Liver (tissue), 9 donors: ENCODE data around the gene RIMBP2. TPM values are rescaled to one million over a fixed set of nuclear protein-coding genes. Genes with fewer than 3 reads are reported as not detected.

Experiments
- DNase-seq: peaks from one replicate; pipeline ENCODE4 v3.0.0-alpha.2; 2017; ENCODE audit warnings: low spot score
- H3K27ac ChIP-seq, 2 donors: one replicate each; pipeline ENCODE4 v1.7.0; 2013; ENCODE audit warnings: inconsistent platforms in 2 of 2, low read length in 2 of 2, control low read depth in 1 of 2, low read depth in 1 of 2, mild to moderate bottlenecking in 1 of 2
- H3K27me3 ChIP-seq, 4 donors: one replicate each; pipeline versions ENCODE4 v1.6.1 to v1.7.0; 2013; ENCODE audit warnings: low read length in 3 of 4, inconsistent platforms in 1 of 4, mild to moderate bottlenecking in 1 of 4, moderate library complexity in 1 of 4; ENCODE audit not compliant: control insufficient read depth in 4 of 4, insufficient read depth in 4 of 4
- H3K36me3 ChIP-seq, 4 donors: one replicate each; pipeline versions ENCODE4 v1.6.1 to v1.7.0; 2013; ENCODE audit warnings: low read length in 3 of 4, mild to moderate bottlenecking in 3 of 4, low read depth in 1 of 4, moderate library complexity in 1 of 4; ENCODE audit not compliant: control insufficient read depth in 4 of 4, insufficient read depth in 3 of 4
- H3K4me1 ChIP-seq, 4 donors: one replicate each; pipeline versions ENCODE4 v1.6.1 to v1.7.0; 2013; ENCODE audit warnings: low read length in 3 of 4, mild to moderate bottlenecking in 3 of 4, moderate library complexity in 1 of 4; ENCODE audit not compliant: control insufficient read depth in 4 of 4, insufficient read depth in 4 of 4
- H3K4me3 ChIP-seq, 3 donors: one replicate each; pipeline versions ENCODE4 v1.6.1 to v1.7.0; 2013; ENCODE audit warnings: low read length in 3 of 3, control low read depth in 1 of 3, low read depth in 1 of 3, mild to moderate bottlenecking in 1 of 3
- H3K9ac ChIP-seq, 2 donors: one replicate each; pipeline ENCODE4 v1.7.0; 2013; ENCODE audit warnings: low read length in 2 of 2, mild to moderate bottlenecking in 2 of 2, moderate library complexity in 2 of 2, control low read depth in 1 of 2, low read depth in 1 of 2
- H3K9me3 ChIP-seq, 4 donors: one replicate each; pipeline versions ENCODE4 v1.6.1 to v1.7.0; 2013; ENCODE audit warnings: low read length in 3 of 4; ENCODE audit not compliant: control insufficient read depth in 4 of 4
- EGR1 ChIP-seq, 2 donors: IDR thresholded peaks; 2 replicates each; pipeline ENCODE4 v1.6.1; 2016 to 2018; ENCODE audit warnings: antibody characterized with exemption in 2 of 2, low read depth in 2 of 2
- FOXA1 ChIP-seq: IDR thresholded peaks from 2 replicates; pipeline ENCODE4 v1.6.1; 2016; ENCODE audit warnings: antibody characterized with exemption
- FOXA2 ChIP-seq: IDR thresholded peaks from 2 replicates; pipeline ENCODE4 v1.6.1; 2016; ENCODE audit warnings: antibody characterized with exemption
- GABPA ChIP-seq, 2 donors: IDR thresholded peaks in 1 of 2; conservative IDR thresholded peaks in 1 of 2; 2 replicates each; pipeline ENCODE4 v1.6.1; 2016; ENCODE audit warnings: antibody characterized with exemption in 2 of 2, mild to moderate bottlenecking in 1 of 2, moderate library complexity in 1 of 2
- HNF4A ChIP-seq, 2 donors: conservative IDR thresholded peaks; 2 replicates each; pipeline ENCODE4 v1.6.1; 2016; ENCODE audit warnings: antibody characterized with exemption in 2 of 2, mild to moderate bottlenecking in 2 of 2
- HNF4G ChIP-seq: IDR thresholded peaks from 2 replicates; pipeline ENCODE4 v1.6.1; 2016; ENCODE audit warnings: antibody characterized with exemption
- JUND ChIP-seq, 2 donors: IDR thresholded peaks; 2 replicates each; pipeline ENCODE4 v1.6.1; 2016; ENCODE audit warnings: antibody characterized with exemption in 2 of 2
- MAX ChIP-seq: IDR thresholded peaks from 2 replicates; pipeline ENCODE4 v1.6.1; 2016; ENCODE audit warnings: antibody characterized with exemption
- NR2F2 ChIP-seq: IDR thresholded peaks from 2 replicates; pipeline ENCODE4 v1.6.1; 2016; ENCODE audit warnings: antibody characterized with exemption
- RAD21 ChIP-seq, 2 donors: IDR thresholded peaks; 2 replicates each; pipeline ENCODE4 v1.6.1; 2016; ENCODE audit warnings: antibody characterized with exemption in 2 of 2, mild to moderate bottlenecking in 2 of 2
- RXRA ChIP-seq, 2 donors: IDR thresholded peaks; 2 replicates each; pipeline ENCODE4 v1.6.1; 2017 to 2018; ENCODE audit warnings: antibody characterized with exemption in 2 of 2, mild to moderate bottlenecking in 1 of 2
- SP1 ChIP-seq: IDR thresholded peaks from 2 replicates; pipeline ENCODE4 v1.6.1; 2018; ENCODE audit warnings: antibody characterized with exemption, mild to moderate bottlenecking
- TAF1 ChIP-seq: conservative IDR thresholded peaks from 2 replicates; pipeline ENCODE4 v1.6.1; 2016; ENCODE audit warnings: antibody characterized with exemption, mild to moderate bottlenecking
- YY1 ChIP-seq: IDR thresholded peaks from 2 replicates; pipeline ENCODE4 v1.6.1; 2016; ENCODE audit warnings: antibody characterized with exemption, mild to moderate bottlenecking
- ZBTB33 ChIP-seq: IDR thresholded peaks from 2 replicates; pipeline ENCODE4 v1.6.1; 2016; ENCODE audit warnings: antibody characterized with exemption
- WGBS: extraction: QIAGEN DNeasy Blood & Tissue Kit; methylation state at CpG from one replicate; pipeline ENCODE4 v1.1.7; 2013; 5-methylcytosine and 5-hydroxymethylcytosine counted together
- polyA plus RNA-seq, 2 donors: library from polyadenylated mRNA; stranded (reverse) in 1 of 2; unstranded in 1 of 2; fragments of 200-250 nt in 1 of 2; fragments of >200 nt in 1 of 2; fragmentation: Nextera tagmentation in 1 of 2; extraction: Ambion mirVana in 1 of 2; gene quantifications; one replicate each; pipeline versions ENCODE4 v1.2.1 to v1.2.3, GENCODE V29; 2013 to 2015
- total RNA-seq, 2 donors: library from RNA; depleted of rRNA; stranded (reverse); fragments of >200 nt; gene quantifications; one replicate each; pipeline ENCODE4 v1.2.3, GENCODE V29; 2014
- TF ChIP-seq, protein P1 (sequence below): IDR thresholded peaks from 2 replicates; pipeline ENCODE4 v1.6.1; 2016; ENCODE audit warnings: antibody characterized with exemption
- TF ChIP-seq, protein P2 (sequence below): IDR thresholded peaks from 2 replicates; pipeline ENCODE4 v1.6.1; 2016; ENCODE audit warnings: antibody characterized with exemption, mild to moderate bottlenecking
- TF ChIP-seq, protein P3 (sequence below): fragments of 150-350 bp; IDR thresholded peaks from 2 replicates; pipeline ENCODE4 v1.5.1; 2017; ENCODE audit warnings: improper control_type of control experiment, low read depth, low read length; ENCODE audit not compliant: missing input control
- donor health status: healthy.
- donor health status: healthy.
- donor health status: healthy.
- donor health status: healthy.
- donor health status: healthy.

Gene RIMBP2
- total and polyA plus RNA-seq, 4 donors: 0.01 to 0.17 (median 0.09) TPM; not detected in 1

DNA sequence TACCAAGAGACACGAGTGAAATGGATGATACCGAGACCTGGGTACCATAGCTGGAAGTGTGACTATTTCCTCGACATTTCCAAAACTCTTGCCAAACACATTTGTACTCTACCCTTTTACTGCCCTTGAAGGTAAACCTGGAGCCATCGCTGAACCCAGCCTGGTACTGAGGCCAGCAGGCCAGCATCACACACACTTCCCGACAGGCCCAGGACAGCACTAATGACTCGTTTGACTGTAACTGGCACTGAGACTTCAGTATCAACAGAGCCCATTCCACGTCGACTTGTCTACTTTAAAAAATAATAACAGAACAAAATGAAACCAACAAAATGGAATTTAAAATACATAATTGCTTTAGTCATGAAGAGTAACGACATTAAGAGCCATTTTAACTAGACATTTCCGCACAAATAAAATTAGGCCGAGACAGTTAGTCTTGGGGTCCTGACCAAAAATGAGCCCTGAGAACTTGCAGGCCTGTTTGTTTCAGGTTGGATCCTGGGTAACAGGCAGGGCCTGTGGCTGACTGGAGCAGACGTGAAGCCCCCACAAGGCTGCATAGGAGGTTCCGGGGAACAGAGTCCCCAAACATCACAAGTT is 94.3 kb downstream of the RIMBP2 start:
- Histone ChIP-seq H3K27ac (no peak overlapping the region), H3K9me3 (peaks cover 4 to 9% (median 6%) of the 10 kb centered on the region in 4 donors), H3K36me3 (no peaks in the 10 kb centered on the region), H3K4me3 (no peak overlapping the region), H3K4me1 (no peaks in the 10 kb centered on the region), H3K27me3 (no peaks in the 10 kb centered on the region), H3K9ac (no peak overlapping the region)
- TF ChIP-seq, protein P1, sequence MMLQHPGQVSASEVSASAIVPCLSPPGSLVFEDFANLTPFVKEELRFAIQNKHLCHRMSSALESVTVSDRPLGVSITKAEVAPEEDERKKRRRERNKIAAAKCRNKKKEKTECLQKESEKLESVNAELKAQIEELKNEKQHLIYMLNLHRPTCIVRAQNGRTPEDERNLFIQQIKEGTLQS: no peak
- TF ChIP-seq GABPA (IDR thresholded peaks at IDR 0.05 in 1 of 2, conservative IDR thresholded peaks at IDR 0.05 in 1 of 2) (no peak), FOXA2 (no peak), EGR1 (IDR thresholded peaks at IDR 0.05; ENCODE audit: low read depth in 2 of 2) (no peak), RXRA (IDR thresholded peaks at IDR 0.05) (no peak), HNF4A (conservative IDR thresholded peaks at IDR 0.05) (no peak), TAF1 (no peak), ZBTB33 (no peak), MAX (no peak), RAD21 (IDR thresholded peaks at IDR 0.05) (no peak), JUND (IDR thresholded peaks at IDR 0.05) (no peak), HNF4G (no peak), YY1 (no peak), SP1 (no peak), FOXA1 (no peak), NR2F2 (no peak)
- TF ChIP-seq, protein P2, sequence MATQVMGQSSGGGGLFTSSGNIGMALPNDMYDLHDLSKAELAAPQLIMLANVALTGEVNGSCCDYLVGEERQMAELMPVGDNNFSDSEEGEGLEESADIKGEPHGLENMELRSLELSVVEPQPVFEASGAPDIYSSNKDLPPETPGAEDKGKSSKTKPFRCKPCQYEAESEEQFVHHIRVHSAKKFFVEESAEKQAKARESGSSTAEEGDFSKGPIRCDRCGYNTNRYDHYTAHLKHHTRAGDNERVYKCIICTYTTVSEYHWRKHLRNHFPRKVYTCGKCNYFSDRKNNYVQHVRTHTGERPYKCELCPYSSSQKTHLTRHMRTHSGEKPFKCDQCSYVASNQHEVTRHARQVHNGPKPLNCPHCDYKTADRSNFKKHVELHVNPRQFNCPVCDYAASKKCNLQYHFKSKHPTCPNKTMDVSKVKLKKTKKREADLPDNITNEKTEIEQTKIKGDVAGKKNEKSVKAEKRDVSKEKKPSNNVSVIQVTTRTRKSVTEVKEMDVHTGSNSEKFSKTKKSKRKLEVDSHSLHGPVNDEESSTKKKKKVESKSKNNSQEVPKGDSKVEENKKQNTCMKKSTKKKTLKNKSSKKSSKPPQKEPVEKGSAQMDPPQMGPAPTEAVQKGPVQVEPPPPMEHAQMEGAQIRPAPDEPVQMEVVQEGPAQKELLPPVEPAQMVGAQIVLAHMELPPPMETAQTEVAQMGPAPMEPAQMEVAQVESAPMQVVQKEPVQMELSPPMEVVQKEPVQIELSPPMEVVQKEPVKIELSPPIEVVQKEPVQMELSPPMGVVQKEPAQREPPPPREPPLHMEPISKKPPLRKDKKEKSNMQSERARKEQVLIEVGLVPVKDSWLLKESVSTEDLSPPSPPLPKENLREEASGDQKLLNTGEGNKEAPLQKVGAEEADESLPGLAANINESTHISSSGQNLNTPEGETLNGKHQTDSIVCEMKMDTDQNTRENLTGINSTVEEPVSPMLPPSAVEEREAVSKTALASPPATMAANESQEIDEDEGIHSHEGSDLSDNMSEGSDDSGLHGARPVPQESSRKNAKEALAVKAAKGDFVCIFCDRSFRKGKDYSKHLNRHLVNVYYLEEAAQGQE: no peak
- TF ChIP-seq, protein P3, sequence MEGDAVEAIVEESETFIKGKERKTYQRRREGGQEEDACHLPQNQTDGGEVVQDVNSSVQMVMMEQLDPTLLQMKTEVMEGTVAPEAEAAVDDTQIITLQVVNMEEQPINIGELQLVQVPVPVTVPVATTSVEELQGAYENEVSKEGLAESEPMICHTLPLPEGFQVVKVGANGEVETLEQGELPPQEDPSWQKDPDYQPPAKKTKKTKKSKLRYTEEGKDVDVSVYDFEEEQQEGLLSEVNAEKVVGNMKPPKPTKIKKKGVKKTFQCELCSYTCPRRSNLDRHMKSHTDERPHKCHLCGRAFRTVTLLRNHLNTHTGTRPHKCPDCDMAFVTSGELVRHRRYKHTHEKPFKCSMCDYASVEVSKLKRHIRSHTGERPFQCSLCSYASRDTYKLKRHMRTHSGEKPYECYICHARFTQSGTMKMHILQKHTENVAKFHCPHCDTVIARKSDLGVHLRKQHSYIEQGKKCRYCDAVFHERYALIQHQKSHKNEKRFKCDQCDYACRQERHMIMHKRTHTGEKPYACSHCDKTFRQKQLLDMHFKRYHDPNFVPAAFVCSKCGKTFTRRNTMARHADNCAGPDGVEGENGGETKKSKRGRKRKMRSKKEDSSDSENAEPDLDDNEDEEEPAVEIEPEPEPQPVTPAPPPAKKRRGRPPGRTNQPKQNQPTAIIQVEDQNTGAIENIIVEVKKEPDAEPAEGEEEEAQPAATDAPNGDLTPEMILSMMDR: no peak
- 93% methylated on average over 13 of the region's 13 CpGs for WGBS
- no peak for DNase-seq
